Muscle of back (tissue), 11 donors: ENCODE results near the gene NPBWR2. TPM values are rescaled to one million over a fixed set of nuclear protein-coding genes. Genes with fewer than 3 reads are reported as not detected.
"Not testable (repeated sequence)": the region's sequence is repeated elsewhere in the genome, so short reads cannot be mapped to it uniquely, and the experiment has no call there.

Experiments
- DNase-seq, 3 donors: peaks; one replicate each; pipeline versions ENCODE4 v3.0.0 to v3.0.0-alpha.2; 2013
- polyA plus RNA-seq, 10 donors: library from polyadenylated mRNA; unstranded; fragments of 120-200 nt; gene quantifications; one replicate each; pipeline ENCODE4 v1.2.1, GENCODE V29; 2013; ENCODE audit not compliant: insufficient read length in 10 of 10

Gene NPBWR2
- polyA plus RNA-seq, 10 donors = not detected

- no peak for DNase-seq
Observed at GRCh38 chr20:64103871-64104666, 3.3 kb downstream of the NPBWR2 start.

GRCh38 chr20:64102647-64103354 is 4.6 kb downstream of the NPBWR2 start:
- DNase-seq = no peak

GRCh38 chr20:64101731-64102621 is 5.4 kb downstream of the NPBWR2 start:
- no peak for DNase-seq

GRCh38 chr20:64100946-64101688 is 6.2 kb downstream of the NPBWR2 start:
- no peak for DNase-seq

GRCh38 chr20:64100566-64100888 is 6.8 kb downstream of the NPBWR2 start:
- DNase-seq = no peak

GRCh38 chr20:64099880-64100565 is 7.3 kb downstream of the NPBWR2 start:
- no peak for DNase-seq

- peak; percentile 59 to 78 (median 65) for DNase-seq
Observed at GRCh38 chr20:64099086-64099786, 8.1 kb downstream of the NPBWR2 start.

GRCh38 chr20:64098471-64099013 is 8.8 kb downstream of the NPBWR2 start:
- no peak for DNase-seq

GRCh38 chr20:64096535-64096934 is 10.8 kb downstream of the NPBWR2 start:
- no peak for DNase-seq

GRCh38 chr20:64095927-64096326 is 11.4 kb downstream of the NPBWR2 start:
- DNase-seq = no peak

GRCh38 chr20:64095455-64095854 is 11.9 kb downstream of the NPBWR2 start:
- no peak for DNase-seq

- DNase-seq = no peak
Observed at GRCh38 chr20:64093013-64093503, 14.3 kb downstream of the NPBWR2 start.

- no peak for DNase-seq
Observed at GRCh38 chr20:64092258-64093012, 14.9 kb downstream of the NPBWR2 start.

- DNase-seq = no peak
Observed at GRCh38 chr20:64091770-64092169, 15.6 kb downstream of the NPBWR2 start.

GRCh38 chr20:64091340-64091739 is 16.0 kb downstream of the NPBWR2 start:
- DNase-seq = no peak

GRCh38 chr20:64090165-64090564 is 17.2 kb downstream of the NPBWR2 start:
- no peak for DNase-seq

GRCh38 chr20:64088586-64088985 is 18.8 kb downstream of the NPBWR2 start:
- DNase-seq = not testable (repeated sequence)

GRCh38 chr20:64087226-64087825 is 20.0 kb downstream of the NPBWR2 start:
- DNase-seq = not testable (repeated sequence)

- no peak for DNase-seq
Observed at GRCh38 chr20:64086801-64087200, 20.6 kb downstream of the NPBWR2 start.
